ENCODE results near the gene BHMT.

Gene BHMT, protein sequence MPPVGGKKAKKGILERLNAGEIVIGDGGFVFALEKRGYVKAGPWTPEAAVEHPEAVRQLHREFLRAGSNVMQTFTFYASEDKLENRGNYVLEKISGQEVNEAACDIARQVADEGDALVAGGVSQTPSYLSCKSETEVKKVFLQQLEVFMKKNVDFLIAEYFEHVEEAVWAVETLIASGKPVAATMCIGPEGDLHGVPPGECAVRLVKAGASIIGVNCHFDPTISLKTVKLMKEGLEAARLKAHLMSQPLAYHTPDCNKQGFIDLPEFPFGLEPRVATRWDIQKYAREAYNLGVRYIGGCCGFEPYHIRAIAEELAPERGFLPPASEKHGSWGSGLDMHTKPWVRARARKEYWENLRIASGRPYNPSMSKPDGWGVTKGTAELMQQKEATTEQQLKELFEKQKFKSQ
- total RNA-seq = 0 to 0.04 reads per million in 2 donors

DNA sequence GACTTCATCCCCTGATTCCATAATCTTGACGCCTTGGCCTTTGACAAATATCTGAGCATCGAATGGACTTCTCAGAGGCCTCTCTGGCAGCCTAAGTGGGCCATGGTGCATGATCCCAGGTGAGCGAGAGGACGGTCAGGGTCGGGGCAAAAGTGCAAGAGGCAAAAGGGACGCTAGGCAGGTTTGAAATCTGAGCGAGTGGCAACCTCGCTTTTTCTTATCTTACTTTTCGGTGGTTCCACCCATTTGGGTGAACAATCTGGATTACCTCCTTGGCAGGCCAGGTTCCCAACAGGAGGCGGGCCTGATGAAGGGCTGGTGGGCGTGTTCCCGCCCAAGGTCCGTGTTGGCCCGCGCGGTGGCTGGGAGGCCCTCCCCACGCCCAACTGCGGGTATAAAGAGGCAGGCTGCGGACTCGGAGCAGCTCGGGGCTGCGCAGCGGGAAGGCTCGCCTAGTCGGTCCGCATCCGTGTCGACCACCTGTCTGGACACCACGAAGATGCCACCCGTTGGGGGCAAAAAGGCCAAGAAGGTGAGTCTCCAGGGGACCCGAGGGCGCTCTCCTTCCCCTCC is at the start of gene BHMT:
Gene BHMT, plus strand, starts transcription at position 423 of the 573 bp plus-strand sequence. Its CDS starts 77 bp downstream, at position 500.
- no peak for DNase-seq

DNA sequence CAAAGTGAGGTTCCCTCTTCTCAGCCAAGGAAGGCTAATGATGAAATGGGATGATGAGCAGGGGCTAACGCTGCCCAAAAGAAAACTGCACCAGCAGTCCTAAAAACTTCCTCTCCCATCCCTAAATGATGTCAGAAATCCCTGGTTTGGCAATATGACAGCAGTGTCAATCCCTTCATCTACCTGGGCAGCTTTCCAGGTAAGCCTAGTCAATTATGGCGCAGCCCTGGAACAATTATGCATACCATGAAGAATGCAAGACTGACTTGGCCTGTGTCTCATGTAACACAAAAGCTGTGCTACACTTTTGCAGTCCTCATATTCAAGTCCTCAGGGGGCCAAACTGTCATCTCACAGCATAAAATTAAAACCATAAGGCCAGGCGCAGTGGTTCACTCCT is 49.2 kb upstream of the BHMT start:
- DNase-seq = no peak

DNA sequence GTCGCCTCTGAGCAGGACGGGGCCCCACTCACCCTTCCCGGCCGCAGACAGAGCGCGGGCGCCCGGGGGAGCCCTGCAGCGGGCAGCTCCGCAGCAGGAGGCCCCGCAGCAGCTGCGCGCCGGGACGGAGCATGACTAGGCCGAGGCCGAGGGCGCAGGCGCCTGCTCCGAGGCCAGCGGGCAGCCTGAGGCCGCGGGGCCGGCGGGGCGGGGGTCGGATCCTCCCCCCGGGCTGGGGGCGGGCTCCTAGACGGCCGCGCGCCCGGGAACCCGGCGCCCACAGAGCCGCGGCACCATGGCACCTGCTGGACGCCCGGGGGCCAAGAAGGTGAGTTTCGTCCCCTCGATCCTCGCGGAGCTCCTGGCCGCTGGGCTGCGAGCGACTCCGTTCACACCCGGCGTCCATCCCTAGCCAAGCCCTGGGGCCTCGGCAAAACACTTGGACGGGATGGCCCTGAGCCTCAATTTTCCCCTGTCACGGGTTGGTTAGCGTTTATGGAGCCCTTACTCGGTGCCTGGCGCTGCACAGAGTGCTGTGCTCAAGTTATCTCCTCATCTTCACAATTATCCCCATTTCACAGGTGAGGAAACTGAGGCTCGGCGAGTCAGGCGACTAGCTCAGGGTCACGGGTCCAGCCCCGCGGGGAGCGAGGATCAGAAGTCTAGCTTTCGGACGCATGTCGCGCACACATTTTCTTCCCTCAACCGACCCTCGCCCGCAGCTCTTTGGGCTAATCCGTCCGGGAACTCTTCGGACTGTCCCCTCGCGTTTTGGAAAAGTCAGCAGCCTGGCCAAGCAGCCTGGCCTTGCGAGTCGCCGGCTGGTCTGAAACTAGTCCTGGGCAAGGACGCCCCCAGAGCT is 41.9 kb upstream of the BHMT start, which contains the start of the genes BHMT2 and DMGDH:
Gene BHMT2, plus strand, starts transcription at position 280 of the 862 bp plus-strand sequence. Its CDS starts 16 bp downstream, at position 296.
Gene DMGDH, minus strand, starts transcription at position 187 of the 862 bp plus-strand sequence. Its CDS starts 54 bp downstream, at position 133.
- no peak for DNase-seq

DNA sequence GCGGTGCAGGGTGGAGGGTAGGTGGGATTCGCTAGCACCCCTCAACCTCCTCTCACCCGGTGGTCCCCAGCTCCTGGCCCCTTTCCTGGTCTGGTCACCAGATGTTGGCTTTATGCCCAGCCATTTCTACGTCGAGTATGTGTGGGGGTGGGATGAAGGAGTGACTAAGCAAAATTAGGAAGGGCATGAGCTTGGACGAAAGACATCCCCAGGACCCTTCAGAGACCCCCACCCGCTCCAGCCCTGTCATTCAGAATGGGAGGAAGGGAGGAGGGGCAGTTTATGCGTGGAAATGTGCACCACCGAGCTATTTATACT is 41.3 kb upstream of the BHMT start:
- DNase-seq = no peak

DNA sequence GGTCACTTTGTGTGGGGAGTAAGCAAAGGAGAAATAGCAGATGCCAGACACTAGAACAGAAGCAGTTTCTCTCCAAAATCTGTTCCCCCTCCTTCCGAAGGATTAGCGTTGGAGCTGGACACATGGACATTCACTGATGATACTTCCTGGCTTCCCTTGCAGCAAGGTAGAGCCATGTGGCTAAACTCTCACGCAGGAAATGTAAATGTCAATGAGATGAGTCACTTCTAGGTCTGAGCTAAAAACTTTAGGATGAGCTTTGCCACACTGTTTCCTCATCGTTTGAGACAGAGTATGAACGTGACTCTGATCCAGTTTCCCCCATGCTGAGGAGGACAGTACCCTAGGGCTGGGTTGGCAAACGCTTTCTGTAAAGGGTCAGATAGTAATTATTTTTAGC is 37.0 kb upstream of the BHMT start:
- no peak for DNase-seq

DNA sequence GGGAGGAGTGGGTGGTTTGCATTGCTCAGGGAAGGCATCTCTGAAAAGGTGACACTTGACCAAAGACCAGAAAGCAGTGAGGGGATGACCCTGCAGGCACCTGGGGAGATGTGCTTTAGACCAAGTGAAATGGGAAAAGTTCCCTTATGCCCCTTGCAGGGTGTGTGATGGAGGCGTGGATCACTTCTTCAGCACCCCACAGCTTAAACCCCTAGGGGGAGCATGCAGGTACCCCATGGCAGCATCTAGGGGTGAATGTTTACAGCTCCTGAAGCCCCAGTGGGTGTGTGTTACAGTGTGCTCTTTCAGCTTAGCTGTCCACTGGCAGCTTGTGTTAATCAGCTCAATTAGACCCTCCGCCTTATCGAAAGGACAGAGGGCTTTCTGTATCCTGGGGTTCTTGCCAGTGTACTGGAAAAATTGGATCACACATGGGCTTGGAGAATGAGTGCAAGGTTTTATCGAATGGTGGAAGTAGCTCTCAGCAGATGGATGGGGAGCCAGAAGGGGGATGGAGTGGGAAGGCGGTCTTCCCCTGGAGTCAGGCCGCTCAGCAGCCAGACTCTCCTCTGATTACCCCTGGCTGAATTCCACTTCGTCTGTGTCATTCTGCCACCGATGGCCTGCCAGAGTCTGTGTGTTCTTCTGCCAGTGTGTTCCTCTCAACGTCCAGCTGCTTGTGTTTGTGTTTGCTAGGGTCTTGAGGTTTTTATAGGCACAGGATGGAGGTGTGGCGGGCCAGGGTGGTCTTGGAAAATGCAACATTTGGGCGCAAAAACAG is 35.8 kb upstream of the BHMT start:
- DNase-seq = no peak

DNA sequence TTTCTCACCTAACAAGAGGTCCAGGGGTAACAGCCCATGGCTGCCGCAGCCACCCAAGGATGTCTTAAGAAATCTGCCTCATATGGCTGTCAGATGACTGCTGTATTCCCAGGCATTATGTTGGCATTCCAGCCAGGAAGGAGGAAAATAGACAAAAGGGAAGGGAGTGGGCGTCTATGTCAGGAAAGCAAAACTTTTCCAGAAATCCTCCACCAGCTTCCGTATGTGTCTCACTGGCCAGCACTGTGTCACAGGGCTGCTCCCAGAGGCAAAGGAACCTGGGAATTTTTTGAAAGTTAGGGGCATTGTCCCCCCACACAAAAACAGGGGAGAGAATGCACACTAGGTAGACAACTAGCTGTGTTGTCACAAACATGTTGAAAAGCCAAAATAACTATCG is 34.8 kb upstream of the BHMT start:
- no peak for DNase-seq

DNA sequence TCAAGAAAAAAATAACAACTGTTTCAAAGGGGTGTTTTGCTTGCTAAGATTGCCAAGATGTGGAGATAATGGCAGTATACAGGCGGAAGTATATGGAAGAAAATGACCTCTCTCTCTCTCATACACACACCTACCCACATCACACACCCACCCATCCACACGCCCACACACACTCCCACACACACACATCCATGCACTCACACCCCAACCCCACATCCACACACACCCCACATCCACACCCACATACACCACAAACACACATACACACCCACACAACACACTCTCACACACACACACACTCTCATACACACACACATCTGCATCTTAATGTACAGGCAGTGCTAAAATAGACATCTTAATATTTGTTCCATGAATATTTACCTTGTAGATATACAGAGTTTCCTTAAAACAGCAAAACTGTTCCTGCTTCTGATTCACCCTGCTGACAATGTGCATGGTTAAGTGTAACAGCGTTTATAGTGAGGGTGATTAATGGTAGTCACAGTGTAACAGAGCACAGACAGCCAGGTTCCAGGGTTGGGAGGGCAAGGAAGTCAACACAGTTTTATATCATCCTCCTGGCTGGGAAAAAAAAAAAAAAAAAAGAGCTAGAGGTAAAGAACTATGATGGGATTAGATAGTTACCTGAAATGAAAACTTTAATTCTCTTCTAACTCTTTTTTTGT is 33.8 kb upstream of the BHMT start:
- no peak for DNase-seq

DNA sequence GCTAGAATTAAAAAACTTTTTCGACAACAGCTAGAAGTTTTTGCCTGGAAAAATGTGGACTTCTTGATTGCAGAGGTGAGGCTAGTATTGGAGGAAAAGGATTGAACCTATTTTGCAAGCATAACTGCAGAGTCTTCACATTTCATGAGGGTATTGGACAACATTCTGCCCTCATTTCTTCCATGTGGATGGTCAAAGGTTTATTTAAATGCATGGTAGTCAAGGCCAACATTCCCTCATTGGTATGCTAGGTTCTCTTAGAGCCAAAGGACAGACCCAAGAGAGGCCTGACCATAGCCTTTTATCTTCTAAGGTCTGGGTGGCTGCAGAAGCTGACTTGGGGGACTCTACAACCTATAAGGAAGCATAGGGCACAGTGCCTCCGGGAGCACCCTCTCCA is 30.8 kb upstream of the BHMT start:
- no peak for DNase-seq

DNA sequence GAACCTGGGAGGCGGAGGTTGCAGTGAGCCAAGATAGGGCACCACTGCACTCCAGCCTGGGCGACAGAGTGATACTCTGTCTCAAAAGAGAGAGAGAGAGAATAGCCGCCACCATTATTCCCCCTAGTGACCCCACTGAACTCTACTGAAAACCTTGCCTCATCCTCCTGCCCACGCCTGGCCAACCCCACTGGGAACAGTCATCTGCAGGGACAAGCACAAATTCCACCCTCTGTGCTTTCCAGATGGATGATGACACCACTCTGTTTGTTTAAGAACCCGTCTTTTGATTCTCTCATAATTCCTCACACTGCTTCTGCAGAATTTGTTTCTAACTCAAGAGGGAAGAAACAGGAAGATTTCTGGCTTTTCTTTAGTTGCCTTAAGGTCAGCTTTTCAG is 29.8 kb upstream of the BHMT start:
- no peak for DNase-seq

DNA sequence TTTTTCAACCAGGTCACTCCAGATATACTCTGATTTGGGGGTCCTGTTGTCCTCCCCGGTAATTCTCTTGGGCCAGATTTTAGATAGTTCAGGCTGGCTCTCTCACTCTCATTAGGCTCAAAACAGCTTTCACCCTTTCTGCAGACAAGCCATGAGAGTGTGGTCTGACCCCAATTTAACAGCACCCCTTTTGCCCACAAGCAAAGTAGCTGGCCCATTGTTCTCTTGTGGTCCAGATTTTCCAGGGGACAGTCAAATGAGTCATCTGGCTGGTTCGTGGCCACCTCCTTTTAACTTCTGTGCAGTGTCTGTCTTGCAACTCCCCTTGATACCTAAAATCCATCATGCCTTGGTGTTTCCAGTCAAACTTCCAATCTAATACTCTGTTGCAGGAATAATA is 25.5 kb upstream of the BHMT start:
- DNase-seq = no peak

DNA sequence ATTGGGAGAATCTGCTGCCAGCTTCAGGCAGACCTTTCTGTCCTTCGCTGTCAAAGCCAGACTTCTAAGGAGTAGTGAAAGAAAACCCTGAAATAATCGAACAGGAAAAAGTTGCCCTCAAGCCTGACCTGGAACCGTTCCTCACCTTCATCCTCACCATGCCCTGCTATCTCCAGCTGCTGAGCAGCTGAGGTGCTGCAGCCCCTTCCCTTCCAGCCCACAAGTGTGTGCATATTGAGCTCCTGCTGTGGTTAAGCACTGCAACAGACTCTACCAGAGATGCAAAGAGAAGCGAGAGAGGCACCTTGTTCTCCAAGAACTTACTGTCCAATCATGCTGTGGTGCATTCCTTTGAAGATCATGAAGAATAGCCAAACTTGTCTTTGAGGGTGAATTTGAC is 23.1 kb upstream of the BHMT start:
- no peak for DNase-seq

DNA sequence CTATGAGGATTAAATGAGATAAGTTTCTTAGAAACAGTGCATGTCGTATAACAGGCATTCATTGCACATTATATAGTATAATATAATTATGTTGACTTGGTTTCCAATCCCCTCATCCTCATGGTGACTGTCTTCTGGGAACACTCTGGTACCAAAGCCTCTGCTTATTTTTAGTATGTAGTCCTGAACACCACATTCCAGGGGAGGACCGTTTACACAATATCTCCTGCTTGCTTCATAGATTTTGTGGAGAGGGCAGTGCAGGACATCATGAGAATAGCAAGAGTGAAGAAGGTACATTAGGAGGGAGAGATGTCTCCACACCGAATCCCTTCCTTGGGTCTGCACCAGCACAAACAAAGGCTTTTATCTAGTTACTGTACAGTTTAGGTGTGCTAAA is 20.5 kb upstream of the BHMT start:
- DNase-seq = no peak

DNA sequence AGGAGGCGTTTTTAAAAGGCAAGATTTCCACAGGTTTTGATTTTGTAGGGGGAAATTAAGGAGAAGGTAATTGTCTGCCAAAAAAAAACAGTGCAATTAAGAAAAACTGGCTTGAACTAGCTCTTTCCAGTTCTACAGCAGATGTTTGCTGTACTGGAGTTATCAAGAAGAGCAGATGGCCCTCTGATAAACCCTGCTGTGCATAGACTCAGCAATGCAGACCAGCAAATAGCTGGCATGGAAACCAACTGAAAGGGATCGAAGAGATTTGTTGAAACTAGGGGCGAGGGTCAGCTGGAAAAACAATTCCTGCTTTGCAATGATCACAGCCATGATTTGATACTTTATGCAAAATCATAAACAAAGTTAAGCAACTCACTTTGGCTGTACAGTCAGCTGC is 17.8 kb upstream of the BHMT start:
- DNase-seq = no peak

DNA sequence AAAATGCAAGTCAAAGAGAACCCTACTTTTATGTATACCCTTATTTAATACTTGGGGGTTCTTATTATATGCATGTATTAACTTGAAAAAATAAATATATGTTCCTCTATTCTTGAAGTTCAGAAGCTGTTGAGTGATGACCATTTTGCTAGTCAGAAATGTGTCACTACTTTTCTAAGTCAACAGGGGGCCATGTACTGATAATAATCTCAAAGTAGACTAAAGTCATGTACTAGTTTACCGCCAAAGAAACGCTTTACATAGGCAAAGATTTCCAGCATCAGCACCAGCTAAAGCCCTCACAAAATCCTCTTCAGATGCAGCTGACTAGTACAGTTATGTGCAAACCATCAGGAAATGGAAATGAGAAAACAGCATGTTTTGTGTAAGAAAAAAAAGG is 5.7 kb upstream of the BHMT start:
- no peak for DNase-seq

DNA sequence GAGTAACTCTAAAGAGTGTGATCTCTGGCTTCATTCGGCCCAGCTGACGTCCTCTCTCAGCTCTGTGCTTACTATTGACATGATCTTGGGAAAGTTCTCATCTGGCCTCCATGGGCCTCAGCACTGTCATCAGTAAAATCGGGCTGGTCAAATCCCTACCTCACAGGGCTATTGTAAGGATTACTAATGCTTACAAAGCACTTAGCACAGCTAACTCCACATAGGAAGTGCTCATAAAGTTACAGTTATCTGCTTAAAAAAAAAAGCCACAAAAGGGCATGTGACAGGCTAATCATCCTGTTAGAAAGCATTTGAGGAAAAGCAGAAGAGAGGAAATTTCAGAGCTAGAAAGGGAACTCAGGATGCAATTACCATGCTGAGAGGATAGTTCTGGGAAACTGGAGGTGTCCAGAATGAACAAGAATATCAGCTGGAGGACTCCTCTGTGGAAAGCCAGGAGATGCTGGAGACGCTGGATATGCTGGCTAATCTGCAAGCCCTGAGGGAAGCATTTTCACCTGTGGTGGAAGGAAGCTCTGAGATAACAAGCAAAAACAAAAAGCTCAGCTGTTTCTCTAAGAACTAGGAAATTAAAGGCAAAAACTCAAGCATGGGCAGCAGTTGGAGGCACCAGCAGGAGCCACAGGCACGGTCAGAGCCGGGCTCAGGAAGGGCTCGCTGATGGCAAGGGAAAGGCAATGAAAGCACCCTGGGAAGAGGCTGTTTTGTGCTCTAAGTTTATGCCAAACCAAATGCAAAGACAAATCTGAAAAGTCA is 4.4 kb upstream of the BHMT start:
- DNase-seq = no peak

DNA sequence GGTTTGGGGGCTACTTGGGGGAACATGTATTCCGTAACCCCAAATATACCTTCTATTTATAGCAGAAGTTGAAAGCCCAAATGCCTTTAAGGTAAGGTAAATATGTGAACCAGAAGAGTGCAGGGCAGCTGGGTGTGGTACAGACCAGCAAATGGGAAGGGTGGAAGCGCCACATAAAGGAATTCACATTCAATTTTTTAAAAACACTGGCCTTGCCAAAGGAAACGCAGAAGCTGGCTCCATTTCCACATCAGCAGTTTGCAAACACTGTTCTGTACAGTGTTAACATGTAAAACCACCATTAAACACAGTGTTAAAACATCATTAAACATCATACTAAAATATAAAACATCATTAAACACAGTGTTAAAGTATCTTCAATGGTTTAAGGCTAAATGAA is 3.5 kb upstream of the BHMT start:
- no peak for DNase-seq

DNA sequence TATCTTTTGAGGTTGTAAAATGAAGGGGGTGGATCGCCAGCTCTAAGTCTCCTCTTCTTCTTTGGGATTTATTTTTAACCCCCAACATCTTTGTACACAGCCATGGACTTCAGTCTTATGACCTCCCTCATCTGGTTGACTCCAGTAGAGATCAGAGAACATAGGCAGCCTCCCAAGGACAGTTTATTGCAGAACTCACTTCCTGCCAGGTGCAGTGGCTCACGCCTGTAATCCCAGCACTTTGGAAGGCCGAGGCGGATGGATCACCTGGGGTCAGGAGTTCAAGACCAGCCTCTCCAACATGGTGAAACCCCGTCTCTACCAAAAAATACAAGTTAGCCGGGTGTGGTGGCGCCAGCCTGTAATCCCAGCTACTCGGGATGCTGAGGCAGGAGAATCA is 2.8 kb upstream of the BHMT start:
- no peak for DNase-seq

DNA sequence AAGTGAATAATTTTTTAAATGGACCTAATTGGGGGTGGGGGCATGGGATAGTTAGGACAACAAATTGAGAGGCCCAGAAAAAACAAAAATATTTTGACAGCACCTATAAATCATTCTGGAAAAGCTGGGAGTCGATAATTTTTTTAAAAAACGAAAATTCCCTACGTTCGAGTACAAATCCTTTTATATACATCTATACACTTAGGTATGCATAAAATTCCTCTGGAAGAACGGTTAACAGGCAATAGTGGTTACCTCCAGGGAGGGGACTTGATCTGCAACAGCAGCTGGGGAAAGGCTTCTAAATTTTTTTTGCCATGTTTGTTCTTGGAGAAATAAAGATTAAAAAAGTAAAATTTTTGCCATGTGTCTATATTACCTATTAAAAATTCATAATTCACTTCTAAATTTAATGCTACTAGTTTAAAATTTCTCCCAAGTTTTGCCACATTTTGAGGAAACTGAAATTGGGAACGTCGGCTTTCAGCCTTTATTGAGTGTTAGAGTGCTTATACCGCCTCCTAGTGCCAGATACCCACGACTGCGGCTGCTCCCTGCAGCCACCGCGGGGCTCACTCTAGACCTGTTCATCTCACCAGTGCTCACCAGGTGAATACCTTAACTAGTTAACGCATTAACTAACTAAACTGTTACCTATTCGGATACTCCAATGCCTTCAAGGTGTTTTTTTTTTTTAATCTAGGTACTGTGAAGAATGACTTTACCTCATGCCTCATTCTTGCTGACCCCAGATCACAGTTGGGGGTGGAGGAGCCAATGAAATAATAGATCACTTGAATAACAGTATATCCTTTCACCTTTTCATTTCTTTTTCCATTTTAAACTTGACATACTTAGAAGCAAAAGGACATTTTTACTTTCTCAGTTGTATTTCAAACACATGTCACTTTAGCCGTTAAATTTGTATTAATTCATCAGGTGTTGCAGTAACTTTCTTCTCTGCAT is 1.8 kb upstream of the BHMT start:
- no peak for DNase-seq

All from activated gamma-delta T cell (primary cell).